Measurements from ENCODE around the gene KCNK7. TPM values are rescaled to one million over a fixed set of nuclear protein-coding genes. Genes with fewer than 3 reads are reported as not detected.

Gene KCNK7
- total and polyA plus RNA-seq, 2 donors (not counting 3 experiments of a cell fraction or from before 2014, with no cell fraction given), result 0.17 to 0.60 TPM

DNA sequence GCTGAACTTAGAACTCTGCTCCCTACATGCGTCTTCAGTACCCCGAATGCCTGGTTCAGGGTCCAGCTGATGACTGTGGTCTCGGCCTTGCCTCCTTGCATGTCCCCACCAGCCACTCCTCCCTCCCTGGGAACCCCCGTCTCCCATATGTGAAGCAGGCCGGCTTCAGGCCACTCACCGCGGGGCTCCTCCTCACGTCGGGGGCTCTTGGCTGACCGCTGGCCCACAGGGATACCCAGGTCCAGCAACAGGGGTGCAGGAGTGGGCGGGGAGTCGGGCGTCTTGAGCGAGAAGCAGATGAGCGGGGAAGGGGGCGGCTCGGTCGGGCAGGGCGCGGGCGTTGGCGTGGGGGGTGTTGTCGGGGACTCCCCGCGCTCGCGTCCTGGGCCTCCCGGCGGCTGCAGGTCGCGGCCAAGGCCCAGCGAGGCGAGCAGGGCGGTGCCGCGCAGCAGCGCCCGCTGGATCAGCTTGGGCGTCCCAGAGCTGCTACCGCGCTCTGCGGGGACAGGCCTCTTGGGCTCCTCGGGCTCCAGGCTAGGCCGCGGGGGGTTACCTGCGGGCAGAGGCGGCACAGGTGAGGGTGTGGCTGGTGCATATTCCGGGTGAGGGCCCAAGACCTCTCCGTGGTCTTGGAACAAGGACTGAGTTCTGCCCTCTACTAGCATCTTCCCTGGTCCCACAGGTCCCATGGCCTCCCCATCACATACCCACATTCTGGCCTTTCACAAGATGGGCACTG is 3.8 kb upstream of the KCNK7 start:
- no peaks in the 10 kb centered on the region for H3K9me1 ChIP-seq (replicated peaks; ENCODE audit: control insufficient read depth, extremely low read depth, insufficient read depth, low read length)
- ChIA-PET POLR2A (no interaction called here), CTCF (interaction anchor here (1.4 kb wide), 1 partner anchor 8 kb away, joined by 5 read pairs; no protein-coding TSS in a partner anchor)
- H2AFZ ChIP-seq (ENCODE audit: low read depth, low read length), result no peak overlapping the region
- H3K36me3 ChIP-seq (ENCODE audit: control insufficient read depth in 2 of 2, extremely low read depth in 1 of 2, insufficient read depth in 2 of 2, low read length in 2 of 2), result peaks cover 11 to 49% of the 10 kb centered on the region in 2 experiments
- TF ChIP-seq, protein P1, sequence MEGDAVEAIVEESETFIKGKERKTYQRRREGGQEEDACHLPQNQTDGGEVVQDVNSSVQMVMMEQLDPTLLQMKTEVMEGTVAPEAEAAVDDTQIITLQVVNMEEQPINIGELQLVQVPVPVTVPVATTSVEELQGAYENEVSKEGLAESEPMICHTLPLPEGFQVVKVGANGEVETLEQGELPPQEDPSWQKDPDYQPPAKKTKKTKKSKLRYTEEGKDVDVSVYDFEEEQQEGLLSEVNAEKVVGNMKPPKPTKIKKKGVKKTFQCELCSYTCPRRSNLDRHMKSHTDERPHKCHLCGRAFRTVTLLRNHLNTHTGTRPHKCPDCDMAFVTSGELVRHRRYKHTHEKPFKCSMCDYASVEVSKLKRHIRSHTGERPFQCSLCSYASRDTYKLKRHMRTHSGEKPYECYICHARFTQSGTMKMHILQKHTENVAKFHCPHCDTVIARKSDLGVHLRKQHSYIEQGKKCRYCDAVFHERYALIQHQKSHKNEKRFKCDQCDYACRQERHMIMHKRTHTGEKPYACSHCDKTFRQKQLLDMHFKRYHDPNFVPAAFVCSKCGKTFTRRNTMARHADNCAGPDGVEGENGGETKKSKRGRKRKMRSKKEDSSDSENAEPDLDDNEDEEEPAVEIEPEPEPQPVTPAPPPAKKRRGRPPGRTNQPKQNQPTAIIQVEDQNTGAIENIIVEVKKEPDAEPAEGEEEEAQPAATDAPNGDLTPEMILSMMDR (IDR thresholded peaks at IDR 0.05; ENCODE audit: extremely low read depth in 1 of 2, insufficient read depth in 1 of 2, low read depth in 1 of 2, low read length in 2 of 2), result no peak
- TF ChIP-seq POLR2AphosphoS5 (IDR thresholded peaks at IDR 0.05; ENCODE audit: insufficient read depth, low read depth, low read length) (no peak), EZH2 (IDR thresholded peaks at IDR 0.05; ENCODE audit: borderline replicate concordance, low read depth, low read length, severe bottlenecking) (no peak), MYC (IDR thresholded peaks at IDR 0.05; ENCODE audit: low read depth, low read length) (no peak), POLR2A (IDR thresholded peaks at IDR 0.05; ENCODE audit: low read depth, low read length) (no peak), GATA2 (IDR thresholded peaks at IDR 0.05; ENCODE audit: insufficient read depth, insufficient read length, low read depth, low read length) (no peak), JUN (IDR thresholded peaks at IDR 0.05; ENCODE audit: borderline replicate concordance, insufficient read depth, insufficient read length, low read depth) (no peak), FOS (IDR thresholded peaks at IDR 0.05; ENCODE audit: borderline replicate concordance, insufficient read depth, low read length) (no peak)
- TF ChIP-seq, protein P2, sequence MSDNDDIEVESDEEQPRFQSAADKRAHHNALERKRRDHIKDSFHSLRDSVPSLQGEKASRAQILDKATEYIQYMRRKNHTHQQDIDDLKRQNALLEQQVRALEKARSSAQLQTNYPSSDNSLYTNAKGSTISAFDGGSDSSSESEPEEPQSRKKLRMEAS (IDR thresholded peaks at IDR 0.05; ENCODE audit: insufficient read depth, insufficient read length), result no peak
- DNase-seq (ENCODE audit: low read depth, low spot score), result no peak
- H3K9me3 ChIP-seq (replicated peaks; ENCODE audit: control insufficient read depth, insufficient read depth, low read length), result no peaks in the 10 kb centered on the region
- no peaks in the 10 kb centered on the region for H3K27me3 ChIP-seq (ENCODE audit: control insufficient read depth in 2 of 2, insufficient read depth in 2 of 2, low read length in 2 of 2)
- H4K20me1 ChIP-seq (replicated peaks; ENCODE audit: control insufficient read depth, extremely low read depth, insufficient read depth, low read length), result no peaks in the 10 kb centered on the region
- BruUV-seq (replicated peaks), result no TSS peak
- dilution Hi-C loops (cut with MboI; ENCODE audit: extremely low pct_ligation_motif_present, low sequenced_read_pairs), result no loop called here
- H3K4me2 ChIP-seq (ENCODE audit: insufficient read depth, low read length), result no peak overlapping the region
- no peaks in the 10 kb centered on the region for H3K79me2 ChIP-seq (ENCODE audit: control insufficient read depth, insufficient read depth, low read length)
- no peak overlapping the region for H3K9ac ChIP-seq (replicated peaks; ENCODE audit: extremely low read depth, insufficient read depth, low read length)
- H3K4me3 ChIP-seq (replicated peaks in 1 of 3; ENCODE audit: insufficient read depth in 1 of 3, low read depth in 1 of 3, low read length in 3 of 3), result no peak overlapping the region
- no peak for FAIRE-seq
- no peaks in the 10 kb centered on the region for H3K4me1 ChIP-seq (ENCODE audit: control insufficient read depth, extremely low read depth, insufficient read depth, low read length)
- H3K27ac ChIP-seq (ENCODE audit: insufficient read depth, low read depth, low read length), result no peak overlapping the region
- intact Hi-C loops (cut with micrococcal nuclease), result no loop called here

All from endothelial cell of umbilical vein (primary cell).